GM12878 (cell line): ENCODE data around the gene ZDHHC11. TPM values are rescaled to one million over a fixed set of nuclear protein-coding genes. Genes with fewer than 3 reads are reported as not detected.
A peak's percentile ranks its signal among the peaks of the same experiment; 100 is the strongest.
"Not testable (repeated sequence)": the region's sequence is repeated elsewhere in the genome, so short reads cannot be mapped to it uniquely, and the experiment has no call there.

Source experiments
- ATAC-seq: fragments of 200-7000 bp; cut with Tn5 transposase; 3 replicates; pipeline ENCODE4 v1.9.1; 2020; ENCODE audit warnings: mild to moderate bottlenecking, moderate library complexity
- BruUV-seq: library from RNA; stranded (reverse); fragments of 400-500 nt; replicated peaks from 2 replicates; lab custom pipeline; 2021; lab: Mats Ljungman, UMichigan
- CTCF ChIA-PET: fragments of 300-600 bp; sonication (Branson Sonifier 250); formaldehyde crosslinking; extraction: SDS; loops from one replicate; lab custom pipeline; 2021; ENCODE audit warnings: inconsistent platforms; lab: Yijun Ruan, JAX
- POLR2A ChIA-PET: fragments of 350-600 bp; formaldehyde crosslinking; extraction: SDS; loops from one replicate; lab custom pipeline; 2021; ENCODE audit warnings: inconsistent platforms; lab: Charles Lee
- RAD21 ChIA-PET: fragments of 300-600 bp; sonication (Branson Sonifier 250); formaldehyde crosslinking; loops from one replicate; lab custom pipeline; 2023; ENCODE audit warnings: antibody characterized with exemption; ENCODE audit not compliant: unreplicated experiment; lab: Charles Lee
- SMC1A ChIA-PET: fragments of 300-600 bp; sonication (Branson Sonifier 250); formaldehyde crosslinking; loops from one replicate; lab custom pipeline; 2023; ENCODE audit not compliant: unreplicated experiment, uncharacterized antibody; lab: Charles Lee
- DNase-seq: peaks from one replicate; pipeline ENCODE4 v3.0.0-alpha.2; 2011; ENCODE audit warnings: low read depth, low spot score
- FAIRE-seq: peaks from 3 replicates; lab custom pipeline; 2011; peaks lifted over from hg19 to GRCh38; lab: Jason Lieb, UNC
- H2AFZ ChIP-seq: 2 replicates; pipeline ENCODE4 v1.6.0; 2011; ENCODE audit warnings: low read depth, low read length, control low read depth; ENCODE audit not compliant: control insufficient read depth
- H3K27ac ChIP-seq: 2 replicates; pipeline ENCODE4 v1.5.1; 2011; ENCODE audit warnings: control low read depth; ENCODE audit not compliant: control insufficient read depth, insufficient read depth
- H3K27me3 ChIP-seq, 2 experiments: replicated peaks in 1 of 2; 2 replicates each; pipeline versions ENCODE4 v1.6.0 to v1.6.1; 2011; ENCODE audit warnings: low read length in 1 of 2; ENCODE audit not compliant: control insufficient read depth in 2 of 2, insufficient read depth in 2 of 2
- H3K36me3 ChIP-seq, 2 experiments: 2 replicates each; pipeline ENCODE4 v1.5.1; 2011; ENCODE audit warnings: low read length in 1 of 2; ENCODE audit not compliant: control insufficient read depth in 2 of 2, insufficient read depth in 2 of 2
- H3K4me1 ChIP-seq: 2 replicates; pipeline ENCODE4 v1.6.1; 2011; ENCODE audit warnings: mild to moderate bottlenecking, low read length, moderate library complexity, mixed read lengths; ENCODE audit not compliant: control insufficient read depth, insufficient read depth
- H3K4me2 ChIP-seq: 2 replicates; pipeline ENCODE4 v1.6.0; 2011; ENCODE audit warnings: control low read depth; ENCODE audit not compliant: control insufficient read depth, insufficient read depth
- H3K4me3 ChIP-seq: fragments of 200-600 bp; sonication (generic); 2 replicates; pipeline ENCODE4 v1.5.1; 2016
- H3K79me2 ChIP-seq: 2 replicates; pipeline ENCODE4 v1.6.0; 2011; ENCODE audit warnings: low read length; ENCODE audit not compliant: control insufficient read depth, insufficient read depth
- H3K9ac ChIP-seq: 2 replicates; pipeline ENCODE4 v1.8.0; 2011; ENCODE audit warnings: low read length, control low read depth, mixed read lengths; ENCODE audit not compliant: control insufficient read depth, insufficient read depth
- H3K9me3 ChIP-seq: replicated peaks from 3 replicates; pipeline ENCODE4 v1.5.1; 2011; ENCODE audit warnings: mild to moderate bottlenecking, low read length; ENCODE audit not compliant: control insufficient read depth, insufficient read depth
- H4K20me1 ChIP-seq: 2 replicates; pipeline ENCODE4 v1.6.0; 2011; ENCODE audit not compliant: control insufficient read depth, insufficient read depth
- WGBS: methylation state at CpG from one replicate; pipeline ENCODE4 v1.1.6; 2016; ENCODE audit warnings: low lambda C conversion rate; ENCODE audit not compliant: insufficient replicate concordance, insufficient coverage; ENCODE audit errors: missing lambda C conversion rate; 5-methylcytosine and 5-hydroxymethylcytosine counted together
- in situ Hi-C: fragments of 300-500 bp; cut with MboI; formaldehyde crosslinking; loops from 9 replicates; pipeline ENCODE4 v1.14.3; 2018; ENCODE audit warnings: mixed read lengths
- intact Hi-C: fragments of 100-400 bp; cut with micrococcal nuclease; formaldehyde crosslinking; loops from one replicate; pipeline ENCODE4 v1.14.2; 2022; ENCODE audit not compliant: unreplicated experiment
- polyA plus RNA-seq, 11 experiments: library from polyadenylated mRNA; depleted of rRNA in 4 of 11; unstranded in 6 of 11; stranded (reverse) in 5 of 11; fragments of >200 nt; fragmentation: Nextera tagmentation in 4 of 11; fragmentation: Illumina TruSeq in 1 of 11; extraction: Ambion mirVana in 4 of 11; extraction: Trizol in 1 of 11; gene quantifications; 1 replicate in 1 of 11; 2 replicates in 10 of 11; pipeline versions ENCODE4 v1.2.1 to v1.2.3, GENCODE V29; 2011 to 2016; ENCODE audit warnings: inconsistent platforms in 2 of 11, missing spikeins in 2 of 11, low read depth in 1 of 11
- total RNA-seq, 4 experiments: library from RNA; depleted of rRNA in 3 of 4; stranded (reverse); fragments of >200 nt in 3 of 4; fragmentation: Illumina TruSeq in 1 of 4; extraction: Trizol in 1 of 4; gene quantifications; 2 replicates each; pipeline versions ENCODE4 v1.2.1 to v1.2.3, GENCODE V29; 2013 to 2021

ZDHHC11 gene
- total and polyA plus RNA-seq, 10 of the 15 experiments (the other 5 are each of a cell fraction or from before 2014, with no cell fraction given): 0.04 to 1.4 (median 0.30) TPM

DNA sequence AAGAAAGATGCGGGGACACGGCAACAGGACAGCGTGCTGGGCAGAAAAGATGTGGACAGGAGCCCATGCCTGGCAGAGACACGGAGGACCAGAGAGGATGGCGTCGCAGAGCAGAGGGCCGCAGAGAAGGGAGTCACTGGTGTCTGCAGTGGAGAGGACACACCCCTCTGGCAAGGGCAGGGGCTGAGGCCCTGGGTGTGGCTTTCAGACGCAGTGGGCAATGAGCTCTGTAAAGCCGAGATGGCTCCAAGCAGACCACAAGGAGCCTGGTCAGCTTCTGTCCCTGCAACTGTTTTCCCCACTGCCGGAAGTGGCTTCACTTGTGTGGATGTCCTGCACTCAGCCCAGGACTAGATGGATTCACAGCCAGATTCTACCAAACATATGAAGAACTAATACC lies 62.1 kb downstream of the ZDHHC11 start:
- H3K79me2 ChIP-seq, in situ Hi-C loops, H3K9me3 ChIP-seq, H3K27ac ChIP-seq, H3K4me1 ChIP-seq, H4K20me1 ChIP-seq, ATAC-seq, CTCF ChIA-PET, H3K9ac ChIP-seq, H3K36me3 ChIP-seq, DNase-seq, POLR2A ChIA-PET, H2AFZ ChIP-seq, BruUV-seq, SMC1A ChIA-PET, FAIRE-seq, H3K4me3 ChIP-seq, RAD21 ChIA-PET, H3K4me2 ChIP-seq, H3K27me3 ChIP-seq, intact Hi-C loops: not testable (repeated sequence)
- 77% methylated on average over 10 of the region's 10 CpGs for WGBS

- H4K20me1 ChIP-seq, H3K9ac ChIP-seq, BruUV-seq, RAD21 ChIA-PET, POLR2A ChIA-PET, H2AFZ ChIP-seq, H3K4me2 ChIP-seq, H3K36me3 ChIP-seq, ATAC-seq, H3K27ac ChIP-seq, DNase-seq, SMC1A ChIA-PET, in situ Hi-C loops, intact Hi-C loops, CTCF ChIA-PET, H3K79me2 ChIP-seq, H3K4me3 ChIP-seq, H3K27me3 ChIP-seq, H3K4me1 ChIP-seq, H3K9me3 ChIP-seq: not testable (repeated sequence)
- peak; percentile 35 for FAIRE-seq
- 54% methylated on average over 6 of the region's 6 CpGs for WGBS
These were observed 62.9 kb downstream of the ZDHHC11 start for GRCh38 chr5:787857-788233.

GRCh38 chr5:787224-787856 lies 63.4 kb downstream of the ZDHHC11 start:
- intact Hi-C loops, H3K4me3 ChIP-seq, CTCF ChIA-PET, SMC1A ChIA-PET, H3K36me3 ChIP-seq, DNase-seq, H3K79me2 ChIP-seq, POLR2A ChIA-PET, H3K27ac ChIP-seq, H3K4me1 ChIP-seq, H3K9me3 ChIP-seq, H3K27me3 ChIP-seq, FAIRE-seq, in situ Hi-C loops, H4K20me1 ChIP-seq, H3K9ac ChIP-seq, BruUV-seq, RAD21 ChIA-PET, H3K4me2 ChIP-seq, ATAC-seq, H2AFZ ChIP-seq: not testable (repeated sequence)
- 49% methylated on average over 11 of the region's 18 CpGs for WGBS

GRCh38 chr5:785181-785705 lies 65.5 kb downstream of the ZDHHC11 start:
- DNase-seq, intact Hi-C loops, FAIRE-seq, SMC1A ChIA-PET, CTCF ChIA-PET, H3K9me3 ChIP-seq, H3K27ac ChIP-seq, BruUV-seq, in situ Hi-C loops, POLR2A ChIA-PET, H4K20me1 ChIP-seq, H3K27me3 ChIP-seq, H3K4me3 ChIP-seq, H3K4me1 ChIP-seq, H3K9ac ChIP-seq, H3K4me2 ChIP-seq, H3K36me3 ChIP-seq, H2AFZ ChIP-seq, ATAC-seq, H3K79me2 ChIP-seq, RAD21 ChIA-PET: not testable (repeated sequence)
- 4% methylated on average over 15 of the region's 43 CpGs for WGBS
